Measurements from ENCODE around the gene CD300A.
A peak's percentile ranks its signal among the peaks of the same experiment; 100 is the strongest.

The CD300A gene

GRCh38 chr17:74452033-74452840 lies 14.2 kb upstream of the CD300A start (continued):
- no peak for TF ChIP-seq ZNF529 (tag by site-specific recombination; IDR thresholded peaks at IDR 0.05; ENCODE audit: insufficient replicate concordance)
- TF ChIP-seq YY1 (tag by site-specific recombination; IDR thresholded peaks at IDR 0.05): no peak
- TF ChIP-seq ZNF146 (tag by site-specific recombination; IDR thresholded peaks at IDR 0.05): no peak
- TF ChIP-seq ZNF473 (tag by site-specific recombination; IDR thresholded peaks at IDR 0.05): no peak
- TF ChIP-seq ZNF624 (tag by site-specific recombination; IDR thresholded peaks at IDR 0.05): no peak
- TF ChIP-seq ZSCAN5A (tag by site-specific recombination; IDR thresholded peaks at IDR 0.05): no peak
- TF ChIP-seq ZBTB6 (tag by site-specific recombination; IDR thresholded peaks at IDR 0.05): no peak
- TF ChIP-seq KLF17 (tag by site-specific recombination; IDR thresholded peaks at IDR 0.05): peak; percentile 76; the same call in 1 of the 2 replicates
- TF ChIP-seq ZNF433 (tag by site-specific recombination; IDR thresholded peaks at IDR 0.05; ENCODE audit: low read depth): no peak

GRCh38 chr17:74452841-74453661 lies 13.4 kb upstream of the CD300A start:
- peak; percentile 66 for TF ChIP-seq HIC1 (tag by site-specific recombination; IDR thresholded peaks at IDR 0.05)
- 0 out of 2 replicates have a peak, but pooled peaks have one; percentile 15 for TF ChIP-seq ZNF692 (tag by site-specific recombination; IDR thresholded peaks at IDR 0.05)
- no peak for TF ChIP-seq ZNF645 (tag by site-specific recombination; IDR thresholded peaks at IDR 0.05)
- TF ChIP-seq PRDM10 (tag by site-specific recombination; IDR thresholded peaks at IDR 0.05): no peak
- no peak for TF ChIP-seq ZBTB26 (tag by site-specific recombination; optimal IDR thresholded peaks at IDR 0.05)
- H3K9me3 ChIP-seq (ENCODE audit: control insufficient read depth, insufficient read depth, low read depth, low read length): no peaks in the 10 kb centered on the region
- POLR2A ChIA-PET: interaction anchor here (0.5 to 2.3 kb wide), 5 partner anchors 9 to 751 kb away, joined by 3 to 16 read pairs (median 7); no protein-coding TSS in a partner anchor
- H3K4me1 ChIP-seq (ENCODE audit: control insufficient read depth, insufficient read depth, low read length): peaks cover 8% of the 10 kb centered on the region
- no peak overlapping the region for H3K27ac ChIP-seq (ENCODE audit: extremely low read depth, low read depth, low read length)
- no peak overlapping the region for H3K4me3 ChIP-seq (ENCODE audit: low read depth, low read length)
- CTCF ChIA-PET: interaction anchor here (0.5 to 11.7 kb wide), 6 partner anchors 9 to 104 kb away, joined by 3 to 453 read pairs (median 58); no protein-coding TSS in a partner anchor
- H3K36me3 ChIP-seq (ENCODE audit: control insufficient read depth in 2 of 2, insufficient read depth in 1 of 2, low read length in 2 of 2): no peaks in the 10 kb centered on the region; a peak in 1 of 3 replicates
